HUDEP-2 (cell line): Measurements from ENCODE around the gene STK32B.

Experiments
- DNase-seq, 76 experiments: peaks; one replicate each; lab custom pipeline; 2025; ENCODE audit not compliant: unreplicated experiment in 76 of 76; lab: John Stamatoyannopoulos, UW

STK32B gene

GRCh38 chr4:5029447-5029846 lies 21.8 kb upstream of the STK32B start:
- no peak for DNase-seq

GRCh38 chr4:5030221-5030620 lies 21.1 kb upstream of the STK32B start:
- DNase-seq, result no peak

- DNase-seq, result no peak
Observed at GRCh38 chr4:5030927-5031326, 20.4 kb upstream of the STK32B start.

GRCh38 chr4:5032813-5033212 lies 18.5 kb upstream of the STK32B start:
- DNase-seq, result no peak

- no peak for DNase-seq
Observed at GRCh38 chr4:5033281-5033841, 17.9 kb upstream of the STK32B start.

- no peak for DNase-seq
Observed at GRCh38 chr4:5034206-5034605, 17.1 kb upstream of the STK32B start.

GRCh38 chr4:5036239-5036638 lies 15.0 kb upstream of the STK32B start:
- DNase-seq, result peak in 72 of 76 experiments; percentile 17 to 91 (median 68)

- DNase-seq, result peak in 42 of 76 experiments; percentile 8 to 75 (median 40)
Observed at GRCh38 chr4:5037553-5038551, 13.4 kb upstream of the STK32B start.

- no peak for DNase-seq
Observed at GRCh38 chr4:5039800-5040199, 11.5 kb upstream of the STK32B start.

- peak in 5 of 76 experiments; percentile 17 to 60 (median 29) for DNase-seq
Observed at GRCh38 chr4:5040856-5041620, 10.2 kb upstream of the STK32B start.

- peak in 28 of 76 experiments; percentile 8 to 83 (median 44) for DNase-seq
Observed at GRCh38 chr4:5041699-5042098, 9.6 kb upstream of the STK32B start.

GRCh38 chr4:5043579-5043978 lies 7.7 kb upstream of the STK32B start:
- DNase-seq, result no peak

- DNase-seq, result no peak
Observed at GRCh38 chr4:5044341-5044740, 6.9 kb upstream of the STK32B start.

GRCh38 chr4:5045097-5045496 lies 6.2 kb upstream of the STK32B start:
- peak in 1 of 76 experiments; percentile 9 for DNase-seq

- no peak for DNase-seq
Observed at GRCh38 chr4:5048721-5049120, 2.6 kb upstream of the STK32B start.

- DNase-seq, result peak in 68 of 76 experiments; percentile 1 to 82 (median 62)
Observed at GRCh38 chr4:5050520-5051277, 581 bp upstream of the STK32B start.

GRCh38 chr4:5052204-5052702 lies 973 bp downstream of the STK32B start:
- DNase-seq, result peak in 7 of 76 experiments; percentile 25 to 53 (median 46)

GRCh38 chr4:5052726-5053425 lies 1.6 kb downstream of the STK32B start:
- DNase-seq, result no peak

GRCh38 chr4:5054532-5054931 lies 3.3 kb downstream of the STK32B start:
- DNase-seq, result no peak

- no peak for DNase-seq
Observed at GRCh38 chr4:5055411-5055810, 4.1 kb downstream of the STK32B start.
